PC-3 (cell line): ENCODE results near the gene SUMO3. TPM values are rescaled to one million over a fixed set of nuclear protein-coding genes. Genes with fewer than 3 reads are reported as not detected.

Source experiments
- ATAC-seq: fragments of 200-7000 bp; cut with Tn5 transposase; 2 replicates; pipeline ENCODE4 v1.9.1; 2020; ENCODE audit warnings: mild to moderate bottlenecking, moderate library complexity
- BruUV-seq: library from RNA; stranded (reverse); fragments of 400-500 nt; replicated peaks from 2 replicates; lab custom pipeline; 2021; lab: Mats Ljungman, UMichigan
- CTCF ChIA-PET: fragments of 300-600 bp; sonication (Branson Sonifier 250); formaldehyde crosslinking; loops from one replicate; lab custom pipeline; 2022; ENCODE audit warnings: antibody characterized with exemption; lab: Charles Lee
- POLR2A ChIA-PET: fragments of 300-600 bp; sonication (Branson Sonifier 250); formaldehyde crosslinking; loops from one replicate; lab custom pipeline; 2022; ENCODE audit warnings: antibody characterized with exemption; ENCODE audit not compliant: unreplicated experiment; lab: Charles Lee
- DNase-seq: peaks from one replicate; pipeline ENCODE4 v3.0.0-alpha.2; 2015
- H2AFZ ChIP-seq: fragments of 300-600 bp; sonication (generic); 2 replicates; pipeline ENCODE4 v1.6.0; 2016; ENCODE audit warnings: antibody characterized with exemption, low read length
- H3F3A ChIP-seq: fragments of 300-600 bp; sonication (generic); one replicate; pipeline ENCODE4 v1.6.0; 2017; ENCODE audit warnings: antibody characterized with exemption, low read length, control low read depth, mild to moderate bottlenecking; ENCODE audit not compliant: unreplicated experiment
- H3K27ac ChIP-seq: fragments of 300-600 bp; sonication (generic); 2 replicates; pipeline ENCODE4 v1.5.1; 2016; ENCODE audit warnings: mild to moderate bottlenecking, low read length
- H3K27me3 ChIP-seq: fragments of 300-600 bp; sonication (generic); 2 replicates; pipeline ENCODE4 v1.6.1; 2016; ENCODE audit warnings: low read length, mixed read lengths
- H3K36me3 ChIP-seq: fragments of 300-600 bp; sonication (generic); 2 replicates; pipeline ENCODE4 v1.6.1; 2016; ENCODE audit warnings: low read depth, mixed run types, low read length, mixed read lengths
- H3K4me1 ChIP-seq: fragments of 300-600 bp; sonication (generic); 2 replicates; pipeline ENCODE4 v1.5.1; 2016; ENCODE audit warnings: low read length; ENCODE audit not compliant: insufficient read depth
- H3K4me2 ChIP-seq: fragments of 300-600 bp; sonication (generic); 2 replicates; pipeline ENCODE4 v1.6.0; 2016; ENCODE audit warnings: low read length
- H3K4me3 ChIP-seq: fragments of 300-600 bp; sonication (generic); 2 replicates; pipeline ENCODE4 v1.5.1; 2016; ENCODE audit warnings: mild to moderate bottlenecking, low read length, mixed read lengths
- H3K79me2 ChIP-seq: fragments of 300-600 bp; sonication (generic); 2 replicates; pipeline ENCODE4 v1.6.1; 2017; ENCODE audit warnings: low read length, mixed read lengths
- H3K9ac ChIP-seq: fragments of 300-600 bp; sonication (generic); 2 replicates; pipeline ENCODE4 v1.6.0; 2016; ENCODE audit warnings: mild to moderate bottlenecking, low read length
- H3K9me2 ChIP-seq: fragments of 300-600 bp; sonication (generic); replicated peaks from 2 replicates; pipeline ENCODE4 v1.6.1; 2016; ENCODE audit warnings: mixed run types, low read length, mixed read lengths
- H3K9me3 ChIP-seq: fragments of 300-600 bp; sonication (generic); 2 replicates; pipeline ENCODE4 v1.6.1; 2016; ENCODE audit warnings: low read length, mixed read lengths
- H4K20me1 ChIP-seq: fragments of 300-600 bp; sonication (generic); 2 replicates; pipeline ENCODE4 v1.6.1; 2016; ENCODE audit warnings: low read length, mixed read lengths
- CTCF ChIP-seq: fragments of 300-600 bp; sonication (generic); conservative IDR thresholded peaks from 2 replicates; pipeline ENCODE4 v1.5.1; 2017; ENCODE audit warnings: antibody characterized with exemption, low read depth, mild to moderate bottlenecking, low read length
- EZH2 ChIP-seq: fragments of 300-600 bp; sonication (generic); IDR thresholded peaks from one replicate; pipeline ENCODE4 v1.6.1; 2017; ENCODE audit warnings: antibody characterized with exemption, mild to moderate bottlenecking, low read length; ENCODE audit not compliant: unreplicated experiment
- EZH2phosphoT487 ChIP-seq: fragments of 300-600 bp; sonication (generic); IDR thresholded peaks from 2 replicates; pipeline ENCODE4 v1.6.1; 2018; ENCODE audit warnings: mild to moderate bottlenecking, antibody characterized with exemption, low read length, borderline replicate concordance
- intact Hi-C: fragments of 100-400 bp; cut with micrococcal nuclease; formaldehyde crosslinking; loops from 2 replicates; pipeline ENCODE4 v1.9.0; 2023
- total RNA-seq: library from RNA; depleted of rRNA; stranded (reverse); fragments of >200 nt; gene quantifications from 2 replicates; pipeline ENCODE4 v1.2.3, GENCODE V29; 2014

SUMO3 gene
- total RNA-seq, 1 experiment from 2014 or later = 242 TPM

- peaks cover 97% of the 10 kb centered on the region for H3K79me2 ChIP-seq
- no peaks in the 10 kb centered on the region for H3K4me1 ChIP-seq
- peaks cover 67% of the 10 kb centered on the region for H3K36me3 ChIP-seq
- H3K4me2 ChIP-seq = no peak overlapping the region
- H4K20me1 ChIP-seq = peaks cover 58% of the 10 kb centered on the region
- no peak overlapping the region for H3K27ac ChIP-seq
- H3K9ac ChIP-seq = no peak overlapping the region
- no peak overlapping the region for H2AFZ ChIP-seq
- no peak overlapping the region for H3K4me3 ChIP-seq
- BruUV-seq = no TSS peak
- intact Hi-C loops = no loop called here
- ChIA-PET CTCF (no interaction called here), POLR2A (no interaction called here)
- DNase-seq (no peak), ATAC-seq (no peak)
- H3F3A ChIP-seq = no peaks in the 10 kb centered on the region
- no peaks in the 10 kb centered on the region for H3K9me3 ChIP-seq
- TF ChIP-seq EZH2 (no peak), CTCF (no peak), EZH2phosphoT487 (no peak)
- no peaks in the 10 kb centered on the region for H3K27me3 ChIP-seq
- no peaks in the 10 kb centered on the region for H3K9me2 ChIP-seq
These were observed 39.4 kb upstream of the SUMO3 start for GRCh38 chr21:44857127-44857892.

GRCh38 chr21:44856131-44856530 lies 38.3 kb upstream of the SUMO3 start:
- ATAC-seq (no peak), DNase-seq (no peak)
- Histone ChIP-seq H3K9ac (no peak overlapping the region), H3K27ac (no peak overlapping the region), H2AFZ (no peak overlapping the region), H3K4me3 (no peak overlapping the region), H3K9me3 (no peaks in the 10 kb centered on the region), H3K4me1 (no peaks in the 10 kb centered on the region), H4K20me1 (peaks cover 46% of the 10 kb centered on the region; the same call in 1 of the 2 replicates), H3K4me2 (no peak overlapping the region), H3F3A (no peaks in the 10 kb centered on the region), H3K36me3 (peaks cover 69% of the 10 kb centered on the region), H3K9me2 (no peaks in the 10 kb centered on the region), H3K27me3 (no peaks in the 10 kb centered on the region), H3K79me2 (peaks cover 87% of the 10 kb centered on the region)
- POLR2A ChIA-PET = no interaction called here
- BruUV-seq = no TSS peak
- TF ChIP-seq CTCF = no peak
- no peak for TF ChIP-seq EZH2
- TF ChIP-seq EZH2phosphoT487 = no peak
- CTCF ChIA-PET = interaction anchor here (0.6 kb wide), 1 partner anchor 44 kb away, joined by 4 read pairs; no protein-coding TSS in a partner anchor
- intact Hi-C loops = no loop called here

- ChIA-PET POLR2A (no interaction called here), CTCF (no interaction called here)
- intact Hi-C loops = no loop called here
- DNase-seq (no peak), ATAC-seq (no peak)
- Histone ChIP-seq H3K36me3 (peaks cover 72% of the 10 kb centered on the region), H3F3A (no peaks in the 10 kb centered on the region), H3K9ac (no peak overlapping the region), H3K79me2 (peaks cover 81% of the 10 kb centered on the region), H3K27ac (no peak overlapping the region), H3K4me1 (no peaks in the 10 kb centered on the region), H2AFZ (no peak overlapping the region), H3K4me2 (no peak overlapping the region), H3K9me3 (no peaks in the 10 kb centered on the region), H3K27me3 (no peaks in the 10 kb centered on the region), H3K9me2 (no peaks in the 10 kb centered on the region), H4K20me1 (peaks cover 44% of the 10 kb centered on the region; the same call in 1 of the 2 replicates), H3K4me3 (no peak overlapping the region)
- TF ChIP-seq EZH2phosphoT487 = no peak
- no peak for TF ChIP-seq EZH2
- no peak for TF ChIP-seq CTCF
- no TSS peak for BruUV-seq
These were observed 37.7 kb upstream of the SUMO3 start for GRCh38 chr21:44855572-44855971.
